ENCODE results near the gene COL21A1. TPM values are rescaled to one million over a fixed set of nuclear protein-coding genes. Genes with fewer than 3 reads are reported as not detected.

Gene COL21A1
- total and polyA plus RNA-seq, 2 of the 4 experiments (the other 2 are of a cell fraction), result 0.05 TPM; not detected in 1

- Histone ChIP-seq H4K20me1 (ENCODE audit: insufficient read depth, low read length) (no peaks in the 10 kb centered on the region), H3K9ac (ENCODE audit: low read depth, low read length) (no peak overlapping the region), H3K56ac (ENCODE audit: extremely low read depth, insufficient read depth, low read length) (no peak overlapping the region), H3K23ac (ENCODE audit: low read depth, low read length) (no peak overlapping the region), H3K9me1 (ENCODE audit: insufficient read depth, low read length) (no peaks in the 10 kb centered on the region), H3K4ac (ENCODE audit: low read depth, low read length) (no peak overlapping the region), H2BK120ac (ENCODE audit: low read depth, low read length) (no peak overlapping the region), H3K14ac (replicated peaks; ENCODE audit: low read depth, low read length) (no peak overlapping the region), H3K4me3 (ENCODE audit: insufficient read depth, low read depth, low read length) (no peak overlapping the region), H3K9me3 (ENCODE audit: control insufficient read depth, insufficient read depth, low read length) (peaks cover 5% of the 10 kb centered on the region; the same call in 1 of the 2 replicates), H2BK15ac (ENCODE audit: low read depth, low read length) (no peak overlapping the region), H3K4me1 (ENCODE audit: control insufficient read depth, insufficient read depth, low read length) (no peaks in the 10 kb centered on the region), H2AK5ac (ENCODE audit: low read depth, low read length) (no peak overlapping the region), H3K27ac (ENCODE audit: insufficient read depth, low read length) (no peak overlapping the region), H2BK5ac (ENCODE audit: low read depth, low read length, poor library complexity, severe bottlenecking) (no peak overlapping the region), H4K91ac (ENCODE audit: insufficient read depth, low read depth, low read length) (no peak overlapping the region), H3K36me3 (ENCODE audit: control insufficient read depth, insufficient read depth, low read length) (no peaks in the 10 kb centered on the region), H2AK9ac (replicated peaks; ENCODE audit: low read depth, low read length, poor library complexity) (no peak overlapping the region), H3K27me3 (ENCODE audit: control insufficient read depth, insufficient read depth, low read length) (no peaks in the 10 kb centered on the region), H2BK20ac (ENCODE audit: low read depth, low read length) (no peak overlapping the region), H3K18ac (ENCODE audit: low read depth, low read length) (no peak overlapping the region), H2AFZ (replicated peaks; ENCODE audit: low read length, poor library complexity) (no peak overlapping the region), H4K8ac (ENCODE audit: low read depth in 2 of 2, low read length in 2 of 2) (no peak overlapping the region), H3K4me2 (ENCODE audit: low read depth, low read length) (no peak overlapping the region), H3K79me1 (ENCODE audit: low read depth in 1 of 2, low read length in 2 of 2) (no peaks in the 10 kb centered on the region), H4K5ac (ENCODE audit: low read depth, low read length) (no peak overlapping the region)
- DNase-seq (no peak), ATAC-seq (ENCODE audit: low read depth) (no peak)
- 70% methylated on average over 1 of the region's 1 CpG; no CpG with 5 or more reads in 1 of the 2 experiments for WGBS, 2 experiments (ENCODE audit: extremely low coverage in 2 of 2, insufficient read length in 1 of 2)
- CTCF ChIA-PET, result no interaction called here
- intact Hi-C loops (cut with micrococcal nuclease), result no loop called here
- POLR2A ChIA-PET (ENCODE audit: unreplicated experiment), result no interaction called here
- TF ChIP-seq RCOR1 (IDR thresholded peaks at IDR 0.05; ENCODE audit: insufficient replicate concordance, low read length) (no peak), CTCF (conservative IDR thresholded peaks at IDR 0.05; ENCODE audit: low read depth, low read length) (no peak), MAZ (IDR thresholded peaks at IDR 0.05; ENCODE audit: borderline replicate concordance, low read depth, low read length) (no peak), NFE2L2 (IDR thresholded peaks at IDR 0.05; ENCODE audit: low read depth, low read length) (no peak), POLR2A (IDR thresholded peaks at IDR 0.05; ENCODE audit: low read depth, low read length) (no peak), CEBPB (IDR thresholded peaks at IDR 0.05; ENCODE audit: low read depth, low read length) (no peak), CHD1 (IDR thresholded peaks at IDR 0.05; ENCODE audit: low read depth, low read length) (no peak), FOS (IDR thresholded peaks at IDR 0.05; ENCODE audit: low read depth, low read length) (no peak), RFX5 (IDR thresholded peaks at IDR 0.05; ENCODE audit: low read depth, low read length) (no peak), SMC3 (IDR thresholded peaks at IDR 0.05; ENCODE audit: low read depth, low read length) (no peak), USF2 (IDR thresholded peaks at IDR 0.05; ENCODE audit: low read depth, low read length) (no peak), MXI1 (IDR thresholded peaks at IDR 0.05; ENCODE audit: borderline replicate concordance, low read depth, low read length) (no peak), MAFK (IDR thresholded peaks at IDR 0.05; ENCODE audit: low read depth, low read length) (no peak)
- TF ChIP-seq, protein P1, sequence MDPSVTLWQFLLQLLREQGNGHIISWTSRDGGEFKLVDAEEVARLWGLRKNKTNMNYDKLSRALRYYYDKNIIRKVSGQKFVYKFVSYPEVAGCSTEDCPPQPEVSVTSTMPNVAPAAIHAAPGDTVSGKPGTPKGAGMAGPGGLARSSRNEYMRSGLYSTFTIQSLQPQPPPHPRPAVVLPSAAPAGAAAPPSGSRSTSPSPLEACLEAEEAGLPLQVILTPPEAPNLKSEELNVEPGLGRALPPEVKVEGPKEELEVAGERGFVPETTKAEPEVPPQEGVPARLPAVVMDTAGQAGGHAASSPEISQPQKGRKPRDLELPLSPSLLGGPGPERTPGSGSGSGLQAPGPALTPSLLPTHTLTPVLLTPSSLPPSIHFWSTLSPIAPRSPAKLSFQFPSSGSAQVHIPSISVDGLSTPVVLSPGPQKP (IDR thresholded peaks at IDR 0.05; ENCODE audit: borderline replicate concordance, low read depth, low read length), result no peak
- dilution Hi-C loops (cut with HindIII; ENCODE audit: low sequenced_read_pairs, unreplicated experiment), result no loop called here
- BruUV-seq (replicated peaks), result no TSS peak
- in situ Hi-C loops (cut with MboI; ENCODE audit: low sequenced_read_pairs), result no loop called here
Observed at GRCh38 chr6:56270812-56271441, 23.5 kb upstream of the COL21A1 start.

Data from IMR-90 (cell line).